Measurements from ENCODE around the gene ARL8A. TPM values are rescaled to one million over a fixed set of nuclear protein-coding genes. Genes with fewer than 3 reads are reported as not detected.
"Not testable (repeated sequence)": the region's sequence is repeated elsewhere in the genome, so short reads cannot be mapped to it uniquely, and the experiment has no call there.

Gene ARL8A
- polyA plus RNA-seq, 1 donor: 40.3 TPM

DNA sequence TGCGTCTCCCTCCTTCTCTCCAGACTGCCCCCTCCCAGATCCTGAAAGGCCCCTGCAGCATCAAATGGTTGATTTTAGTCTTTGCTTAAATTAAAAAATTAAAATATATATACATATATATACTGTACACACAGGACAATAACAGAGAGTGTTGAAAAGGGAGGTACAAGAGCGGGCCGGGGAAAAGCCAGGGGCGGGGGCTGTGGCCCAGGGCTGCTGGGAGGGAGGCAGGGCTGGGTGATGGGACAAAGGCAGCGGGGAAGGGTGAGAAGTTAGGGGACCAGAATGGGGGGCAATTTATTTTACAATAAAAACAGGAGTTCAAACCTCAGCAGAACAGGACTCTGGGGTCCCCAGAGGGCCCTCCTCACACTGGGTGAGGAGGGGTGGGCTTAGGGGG, 10.5 kb downstream of the ARL8A start:
- no peak for DNase-seq

GRCh38 chr1:202133496-202133895, 11.0 kb downstream of the ARL8A start:
- no peak for DNase-seq

DNA sequence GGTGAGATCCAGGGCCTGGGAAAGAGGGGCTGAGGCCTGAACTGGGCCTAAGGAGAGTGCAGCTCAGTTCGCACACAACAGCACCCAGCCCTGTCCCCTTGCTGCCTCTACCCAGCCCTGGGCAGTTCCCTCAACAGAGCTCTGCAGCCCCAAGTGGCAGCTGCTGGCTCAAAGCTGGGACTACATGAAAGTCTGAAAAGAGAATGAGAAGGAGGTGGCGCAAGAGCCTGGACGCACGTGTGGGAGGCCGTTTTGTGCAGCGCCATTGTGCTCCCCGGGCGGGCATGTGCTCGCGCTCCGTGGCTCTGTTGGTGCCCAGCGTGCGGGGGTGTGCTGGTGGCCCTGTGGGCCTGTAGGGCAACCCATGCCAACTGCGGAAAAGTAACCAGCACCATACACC, 11.5 kb downstream of the ARL8A start:
- no peak for DNase-seq

GRCh38 chr1:202131956-202132821, 12.3 kb downstream of the ARL8A start:
- DNase-seq: peak; percentile 67

DNA sequence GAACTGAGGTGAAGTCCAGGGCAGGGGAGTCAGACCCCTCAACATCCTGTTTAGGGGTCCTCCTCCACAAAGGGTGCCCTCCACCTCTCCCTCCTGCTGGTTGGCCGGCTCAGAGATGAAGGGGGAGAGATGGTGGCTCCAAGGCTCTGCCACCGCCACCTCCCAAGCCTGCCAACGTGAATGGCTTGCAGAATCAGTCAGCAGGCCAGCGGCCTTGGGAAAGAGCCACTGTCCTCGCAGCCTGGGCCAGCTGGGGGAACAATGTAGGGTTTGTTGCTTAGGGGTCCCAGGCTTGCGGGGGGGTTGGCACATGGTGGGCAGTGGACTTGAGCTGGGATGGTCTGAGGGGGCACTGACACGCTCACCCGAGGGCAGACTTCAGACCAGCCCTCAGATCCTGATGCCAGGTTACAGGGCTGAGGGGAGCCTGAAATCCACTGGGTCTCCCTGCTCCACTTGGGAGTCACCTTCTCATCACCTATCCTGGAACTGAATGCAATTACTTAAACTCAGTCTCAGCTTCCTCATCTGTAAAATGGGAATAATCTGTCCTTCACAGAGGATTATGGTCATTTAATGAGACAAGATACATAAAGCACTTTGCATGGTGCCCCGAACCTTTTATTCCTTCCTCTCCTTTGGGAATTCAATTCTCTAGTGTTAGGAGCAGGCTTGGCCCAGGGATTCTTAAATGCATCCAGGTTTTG, 13.6 kb downstream of the ARL8A start:
- no peak for DNase-seq

DNA sequence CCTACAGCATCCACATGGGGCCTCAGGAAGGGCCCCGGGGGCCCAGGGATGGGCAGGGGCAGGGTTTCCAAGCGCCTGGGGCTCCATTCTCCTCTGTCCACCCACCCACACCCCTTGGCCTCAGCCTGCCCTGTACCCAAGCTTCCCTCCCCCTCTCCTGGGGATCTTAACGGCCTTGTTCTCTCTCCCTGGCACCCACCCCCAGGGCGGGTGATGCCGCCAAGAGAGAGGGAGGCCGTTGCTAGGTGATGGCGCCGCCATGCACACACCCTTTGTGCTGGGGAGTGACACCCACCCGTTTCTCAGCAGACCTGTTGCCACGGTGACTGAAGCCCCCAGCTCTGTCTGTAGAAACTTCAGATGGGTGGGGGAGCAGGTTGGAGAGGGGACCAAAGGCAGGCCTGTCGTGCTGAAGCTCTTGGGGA, 14.2 kb downstream of the ARL8A start:
- no peak for DNase-seq

GRCh38 chr1:202129453-202130296, 14.9 kb downstream of the ARL8A start:
- no peak for DNase-seq

DNA sequence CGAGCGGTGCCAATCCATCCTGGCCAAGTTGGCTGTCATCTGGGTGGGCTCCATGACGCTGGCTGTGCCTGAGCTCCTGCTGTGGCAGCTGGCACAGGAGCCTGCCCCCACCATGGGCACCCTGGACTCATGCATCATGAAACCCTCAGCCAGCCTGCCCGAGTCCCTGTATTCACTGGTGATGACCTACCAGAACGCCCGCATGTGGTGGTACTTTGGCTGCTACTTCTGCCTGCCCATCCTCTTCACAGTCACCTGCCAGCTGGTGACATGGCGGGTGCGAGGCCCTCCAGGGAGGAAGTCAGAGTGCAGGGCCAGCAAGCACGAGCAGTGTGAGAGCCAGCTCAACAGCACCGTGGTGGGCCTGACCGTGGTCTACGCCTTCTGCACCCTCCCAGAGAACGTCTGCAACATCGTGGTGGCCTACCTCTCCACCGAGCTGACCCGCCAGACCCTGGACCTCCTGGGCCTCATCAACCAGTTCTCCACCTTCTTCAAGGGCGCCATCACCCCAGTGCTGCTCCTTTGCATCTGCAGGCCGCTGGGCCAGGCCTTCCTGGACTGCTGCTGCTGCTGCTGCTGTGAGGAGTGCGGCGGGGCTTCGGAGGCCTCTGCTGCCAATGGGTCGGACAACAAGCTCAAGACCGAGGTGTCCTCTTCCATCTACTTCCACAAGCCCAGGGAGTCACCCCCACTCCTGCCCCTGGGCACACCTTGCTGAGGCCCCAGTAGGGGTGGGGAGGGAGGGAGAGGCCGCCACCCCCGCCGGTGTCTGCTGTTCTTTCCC, 16.5 kb downstream of the ARL8A start:
- no peak for DNase-seq

- no peak for DNase-seq
These were observed 17.5 kb downstream of the ARL8A start for GRCh38 chr1:202127061-202127460.

DNA sequence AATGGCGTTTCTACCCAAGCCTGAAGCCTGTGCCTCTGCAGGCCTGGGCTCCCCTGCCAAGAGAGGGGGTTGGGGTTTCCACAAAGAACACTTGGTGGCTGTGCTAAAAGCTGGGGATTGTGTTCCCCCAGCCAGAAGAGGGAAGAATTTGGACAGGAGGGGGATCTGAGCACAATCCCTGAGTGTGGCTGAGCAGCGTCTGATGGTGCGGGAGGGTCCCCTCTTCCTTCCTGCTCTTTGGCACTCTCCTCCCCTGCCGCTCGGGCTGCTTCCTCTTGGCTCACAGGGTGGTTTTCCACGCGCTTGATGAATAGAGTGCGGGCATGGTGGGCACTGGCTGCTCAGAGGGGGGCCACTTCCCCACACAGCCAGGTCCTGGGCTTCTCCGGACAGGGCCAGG, 18.1 kb downstream of the ARL8A start:
- DNase-seq: no peak

- no peak for DNase-seq
These were observed 18.9 kb downstream of the ARL8A start for GRCh38 chr1:202125611-202126010.

- no peak for DNase-seq
These were observed 20.4 kb downstream of the ARL8A start for GRCh38 chr1:202124142-202124541.

DNA sequence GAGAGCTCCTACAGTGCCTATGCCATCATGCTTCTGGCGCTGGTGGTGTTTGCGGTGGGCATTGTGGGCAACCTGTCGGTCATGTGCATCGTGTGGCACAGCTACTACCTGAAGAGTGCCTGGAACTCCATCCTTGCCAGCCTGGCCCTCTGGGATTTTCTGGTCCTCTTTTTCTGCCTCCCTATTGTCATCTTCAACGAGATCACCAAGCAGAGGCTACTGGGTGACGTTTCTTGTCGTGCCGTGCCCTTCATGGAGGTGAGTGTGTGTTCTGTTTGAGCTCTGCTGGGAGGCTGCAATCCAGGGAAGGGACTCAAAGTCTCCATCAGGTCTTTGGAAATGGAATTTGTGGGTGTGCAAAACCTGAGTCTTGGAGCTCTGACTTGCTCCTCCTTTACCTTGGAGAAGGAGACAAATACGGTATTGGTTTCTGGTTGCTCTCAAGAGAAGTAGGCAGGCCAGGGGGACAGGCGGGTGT, 21.2 kb downstream of the ARL8A start:
- no peak for DNase-seq

- DNase-seq: no peak
These were observed 21.8 kb downstream of the ARL8A start, which contains the start of gene GPR37L1 for GRCh38 chr1:202122639-202123335. Gene GPR37L1, plus strand, starts transcription at chr1:202122917. Its CDS starts 47 bp downstream, at chr1:202122964.

DNA sequence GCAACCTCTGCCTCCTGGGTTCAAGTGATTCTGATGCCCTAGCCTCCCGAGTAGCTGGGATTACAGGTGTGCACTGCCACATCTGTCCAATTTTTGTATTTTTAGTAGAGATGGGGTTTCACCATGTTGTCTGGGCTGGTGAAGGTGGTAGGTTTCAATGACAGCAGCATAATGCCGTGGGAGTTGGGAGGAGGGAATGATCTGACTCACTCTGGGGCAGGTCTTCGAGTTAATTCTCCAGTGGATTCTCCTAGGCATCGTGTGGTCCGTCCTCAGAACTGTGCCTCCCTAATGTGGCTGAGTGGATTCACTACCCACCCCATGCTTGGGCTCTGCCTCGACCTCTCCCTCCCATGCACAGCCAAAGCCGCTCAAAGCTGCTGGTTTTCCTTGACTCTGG, 23.5 kb downstream of the ARL8A start:
- DNase-seq: no peak

- DNase-seq: no peak
These were observed 26.6 kb downstream of the ARL8A start for GRCh38 chr1:202117898-202118371.

DNA sequence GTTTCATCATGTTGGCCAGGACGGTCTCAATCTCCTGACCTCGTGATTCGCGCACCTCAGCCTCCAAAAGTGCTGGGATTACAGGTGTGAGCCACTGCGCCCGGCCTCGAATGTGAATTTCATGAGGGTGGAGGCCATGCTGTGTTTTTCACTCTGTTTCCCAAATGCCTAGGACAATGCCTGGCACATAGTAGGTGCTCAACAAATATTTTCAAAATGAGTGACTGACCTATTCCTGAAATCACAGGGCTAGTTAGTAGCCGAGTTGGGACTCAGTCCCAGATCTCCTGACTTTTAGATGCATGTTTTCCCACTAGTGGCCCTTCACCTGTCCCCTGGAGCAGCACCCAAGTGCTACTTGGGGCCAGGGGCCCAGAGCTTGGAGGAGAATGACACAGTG, 28.2 kb downstream of the ARL8A start:
- DNase-seq: no peak

DNA sequence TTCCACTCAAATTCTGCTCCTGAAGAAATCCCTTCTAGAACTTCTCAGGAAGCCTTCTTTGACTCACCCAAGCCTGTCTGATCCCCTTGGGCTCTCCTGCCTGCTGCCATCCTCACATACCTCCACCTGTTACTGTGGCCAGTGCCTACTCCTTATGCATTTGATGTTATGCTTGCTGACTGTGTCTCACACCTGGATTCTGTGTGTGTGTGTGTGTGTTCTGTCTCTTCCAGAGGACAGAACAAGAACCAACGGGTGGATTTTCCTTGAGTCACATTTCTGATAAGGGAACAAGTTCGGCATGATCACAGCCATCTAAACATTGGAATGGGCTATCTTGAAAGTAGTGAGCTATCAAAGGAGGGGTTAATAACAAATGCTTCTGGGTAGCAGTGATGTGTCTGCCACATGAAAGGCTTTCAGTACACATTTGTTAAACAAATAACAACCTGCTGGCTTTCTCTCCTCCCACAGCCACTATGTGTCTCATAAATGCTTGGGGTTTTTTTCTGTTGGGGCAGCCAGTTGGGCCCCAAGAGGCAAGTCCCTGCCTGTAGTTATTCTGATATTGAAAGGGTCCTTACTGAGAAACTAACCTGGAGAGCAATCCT, 30.7 kb downstream of the ARL8A start:
- DNase-seq: no peak

GRCh38 chr1:202112859-202113689, 31.5 kb downstream of the ARL8A start:
- DNase-seq: no peak

DNA sequence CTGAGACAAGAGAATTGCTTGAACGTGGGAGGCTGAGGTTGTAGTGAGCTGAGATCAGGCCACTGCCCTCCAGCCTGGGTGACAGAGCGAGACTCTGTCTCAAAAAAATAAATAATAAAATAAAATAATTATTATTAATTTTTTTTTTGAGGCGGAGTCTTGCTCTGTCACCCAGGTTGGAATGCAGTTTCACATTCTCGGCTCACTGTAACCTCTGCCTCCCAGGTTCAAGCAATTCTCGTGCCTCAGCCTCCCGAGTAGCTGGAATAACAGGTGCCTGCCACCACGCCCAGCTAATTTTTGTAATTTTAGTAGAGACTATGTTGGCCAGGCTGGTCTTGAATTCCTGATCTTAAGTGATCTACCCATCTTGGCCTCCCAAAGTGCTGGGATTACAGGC, 32.9 kb downstream of the ARL8A start:
- not testable (repeated sequence) for DNase-seq

All from hindlimb muscle (tissue), 1 donor.